Mucosa of rectum (tissue), 2 donors: ENCODE results near the gene ARHGAP23.
A peak's percentile ranks its signal among the peaks of the same experiment; 100 is the strongest.

Experiments
- H3K27ac ChIP-seq, 2 donors: one replicate each; pipeline ENCODE4 v1.7.0; 2013; ENCODE audit warnings: inconsistent platforms in 2 of 2, low read depth in 2 of 2, low read length in 2 of 2
- H3K27me3 ChIP-seq, 2 donors: one replicate each; pipeline ENCODE4 v1.7.0; 2013; ENCODE audit warnings: low read length in 2 of 2; ENCODE audit not compliant: control insufficient read depth in 2 of 2, insufficient read depth in 2 of 2
- H3K36me3 ChIP-seq, 2 donors: one replicate each; pipeline ENCODE4 v1.7.0; 2013; ENCODE audit warnings: low read length in 2 of 2; ENCODE audit not compliant: control insufficient read depth in 2 of 2, insufficient read depth in 2 of 2
- H3K4me1 ChIP-seq, 2 donors: one replicate each; pipeline ENCODE4 v1.7.0; 2013; ENCODE audit warnings: low read length in 2 of 2, mild to moderate bottlenecking in 1 of 2; ENCODE audit not compliant: control insufficient read depth in 2 of 2, insufficient read depth in 2 of 2
- H3K4me3 ChIP-seq, 2 donors: one replicate each; pipeline ENCODE4 v1.7.0; 2013; ENCODE audit warnings: low read length in 2 of 2
- H3K9ac ChIP-seq, 2 donors: one replicate each; pipeline ENCODE4 v1.7.0; 2013; ENCODE audit warnings: low read length in 2 of 2, low read depth in 1 of 2, mild to moderate bottlenecking in 1 of 2
- H3K9me3 ChIP-seq, 2 donors: one replicate each; pipeline ENCODE4 v1.7.0; 2013; ENCODE audit warnings: low read length in 2 of 2; ENCODE audit not compliant: control insufficient read depth in 2 of 2
- donor health status: healthy.
- donor health status: Normal muscosa, but diverticular disease.

The ARHGAP23 gene

DNA sequence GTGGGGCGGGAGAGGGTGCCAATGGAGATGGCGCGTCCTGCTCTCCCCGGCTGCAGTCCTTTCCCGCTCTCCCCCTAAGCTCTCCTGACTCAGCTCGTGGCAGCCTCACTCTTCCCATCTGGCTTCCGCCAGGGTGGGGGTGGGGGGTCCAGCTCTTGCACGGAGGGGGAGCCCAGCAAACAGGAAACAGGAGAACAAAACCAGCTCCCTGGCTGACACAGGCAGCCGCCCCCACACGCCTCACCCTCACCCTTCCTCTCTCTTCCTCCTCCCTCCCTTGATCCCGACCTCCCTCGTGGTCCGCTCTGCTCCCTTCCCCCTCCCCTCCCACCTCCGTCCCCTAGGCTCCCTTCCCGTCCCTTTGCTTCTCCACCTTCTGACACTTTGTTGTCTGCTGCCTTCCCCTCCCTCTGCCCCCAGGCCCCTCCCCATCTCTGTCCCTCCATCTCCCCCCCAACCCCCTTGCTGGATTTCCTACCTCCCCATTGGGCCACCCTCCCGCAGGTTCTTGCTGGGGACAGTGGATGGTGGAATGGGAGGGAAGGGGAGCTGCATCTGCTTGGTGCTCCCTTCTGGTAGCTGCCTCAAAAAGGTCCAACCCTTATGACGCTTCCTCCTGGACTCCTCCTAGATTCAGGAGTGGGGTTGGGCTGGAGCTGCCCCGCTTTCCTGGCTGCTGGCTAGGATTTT lies 23.7 kb downstream of the ARHGAP23 start:
- Histone ChIP-seq H3K9me3 (no peaks in the 10 kb centered on the region), H3K27me3 (peaks cover 9 to 16% of the 10 kb centered on the region in 2 donors), H3K36me3 (no peaks in the 10 kb centered on the region), H3K4me3 (peak overlapping the region in 1 of 2 donors; percentile 20), H3K9ac (no peak overlapping the region), H3K4me1 (peaks cover 0 to 3% of the 10 kb centered on the region in 2 donors), H3K27ac (peak overlapping the region; percentile 26 to 61)

GRCh38 chr17:38452719-38453118 lies 24.5 kb downstream of the ARHGAP23 start:
- peak overlapping the region in 1 of 2 donors; percentile 23 for H3K27ac ChIP-seq

DNA sequence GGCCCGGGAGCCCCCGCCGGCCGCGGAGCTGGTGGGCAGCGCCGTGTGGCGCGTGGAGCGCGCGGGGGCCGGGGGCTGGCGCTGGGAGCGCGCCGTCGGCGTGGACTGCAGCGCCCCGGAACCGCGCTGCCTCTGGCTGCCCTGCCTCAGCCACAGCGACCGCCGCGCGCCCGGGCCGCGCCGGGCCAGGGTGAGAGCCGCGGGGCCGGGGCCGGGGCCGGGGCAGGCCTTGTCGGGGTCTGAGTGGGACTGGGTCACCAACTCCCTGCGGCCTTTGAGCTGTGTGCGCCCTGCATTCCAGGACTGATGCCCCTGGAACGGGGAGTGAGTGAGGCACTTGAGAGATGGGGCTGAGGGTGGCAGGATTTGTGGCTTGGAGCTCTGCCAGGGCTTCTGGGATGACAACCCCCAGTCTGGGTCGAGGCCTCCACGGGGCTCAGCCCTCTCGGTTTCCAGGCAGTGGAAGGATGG lies 25.7 kb downstream of the ARHGAP23 start:
- Histone ChIP-seq H3K27ac (no peak overlapping the region), H3K9me3 (no peaks in the 10 kb centered on the region), H3K9ac (peak overlapping the region in 1 of 2 donors; percentile 34), H3K27me3 (peaks cover 9 to 16% of the 10 kb centered on the region in 2 donors), H3K4me3 (no peak overlapping the region), H3K36me3 (no peaks in the 10 kb centered on the region), H3K4me1 (peaks cover 0 to 3% of the 10 kb centered on the region in 2 donors)

More at GRCh38 chr17:38452719-38453118, 24.5 kb downstream of the ARHGAP23 start:
- peaks cover 0 to 3% of the 10 kb centered on the region in 2 donors for H3K4me1 ChIP-seq
- peaks cover 9 to 16% of the 10 kb centered on the region in 2 donors for H3K27me3 ChIP-seq
- no peak overlapping the region for H3K4me3 ChIP-seq
- no peaks in the 10 kb centered on the region for H3K36me3 ChIP-seq
- H3K9me3 ChIP-seq, result no peaks in the 10 kb centered on the region
- H3K9ac ChIP-seq, result no peak overlapping the region

GRCh38 chr17:38454532-38454931 lies 26.3 kb downstream of the ARHGAP23 start:
- Histone ChIP-seq H3K9me3 (no peaks in the 10 kb centered on the region), H3K27ac (no peak overlapping the region), H3K4me1 (peaks cover 0 to 3% of the 10 kb centered on the region in 2 donors), H3K27me3 (peaks cover 9 to 16% of the 10 kb centered on the region in 2 donors), H3K36me3 (no peaks in the 10 kb centered on the region), H3K9ac (no peak overlapping the region), H3K4me3 (no peak overlapping the region)

DNA sequence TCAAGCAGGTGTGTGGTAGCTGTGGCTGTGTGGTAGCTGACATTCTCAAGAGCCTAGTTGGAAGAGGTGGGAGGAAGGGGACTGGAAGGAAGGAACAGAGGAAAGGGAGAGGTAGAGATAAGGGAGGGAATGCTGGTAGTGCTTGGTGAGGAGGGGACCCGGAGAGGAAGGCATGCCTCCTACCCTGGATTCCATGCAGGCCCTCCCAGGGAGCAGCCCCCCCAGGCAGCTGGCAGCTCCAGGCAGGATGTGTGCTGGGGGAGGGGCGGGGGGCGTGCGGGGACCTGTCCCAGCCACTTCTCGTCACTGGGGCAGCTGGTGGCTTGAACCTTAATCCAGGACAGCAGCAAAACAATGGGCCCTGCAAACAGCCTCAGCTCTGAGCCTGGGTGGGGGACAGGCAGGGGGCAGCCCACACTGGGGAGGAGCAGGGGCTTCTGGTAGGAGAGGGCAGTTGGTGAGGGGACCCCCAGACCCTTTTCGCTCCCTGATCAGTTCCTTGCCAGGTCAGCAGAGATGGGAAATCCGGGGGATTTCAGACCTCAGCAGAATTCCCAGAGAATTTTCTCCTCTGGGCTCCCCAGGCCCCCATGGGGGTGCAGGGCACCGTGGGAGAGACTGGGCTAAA lies 27.1 kb downstream of the ARHGAP23 start:
- Histone ChIP-seq H3K27ac (no peak overlapping the region), H3K4me1 (peaks cover 0 to 3% of the 10 kb centered on the region in 2 donors), H3K9me3 (no peaks in the 10 kb centered on the region), H3K27me3 (peaks cover 9 to 16% of the 10 kb centered on the region in 2 donors), H3K9ac (no peak overlapping the region), H3K36me3 (no peaks in the 10 kb centered on the region), H3K4me3 (no peak overlapping the region)

GRCh38 chr17:38456031-38456815 lies 28.0 kb downstream of the ARHGAP23 start:
- Histone ChIP-seq H3K36me3 (no peaks in the 10 kb centered on the region), H3K27me3 (peaks cover 9 to 16% of the 10 kb centered on the region in 2 donors), H3K9ac (no peak overlapping the region), H3K27ac (no peak overlapping the region), H3K9me3 (no peaks in the 10 kb centered on the region), H3K4me3 (no peak overlapping the region), H3K4me1 (peaks cover 0 to 3% of the 10 kb centered on the region in 2 donors)

- H3K27ac ChIP-seq, result no peak overlapping the region
- H3K36me3 ChIP-seq, result no peaks in the 10 kb centered on the region
- H3K9me3 ChIP-seq, result no peaks in the 10 kb centered on the region
- no peak overlapping the region for H3K4me3 ChIP-seq
- H3K4me1 ChIP-seq, result no peaks in the 10 kb centered on the region
- no peak overlapping the region for H3K9ac ChIP-seq
- H3K27me3 ChIP-seq, result peaks cover 9 to 16% of the 10 kb centered on the region in 2 donors
These were observed 29.5 kb downstream of the ARHGAP23 start for GRCh38 chr17:38457577-38458371.

DNA sequence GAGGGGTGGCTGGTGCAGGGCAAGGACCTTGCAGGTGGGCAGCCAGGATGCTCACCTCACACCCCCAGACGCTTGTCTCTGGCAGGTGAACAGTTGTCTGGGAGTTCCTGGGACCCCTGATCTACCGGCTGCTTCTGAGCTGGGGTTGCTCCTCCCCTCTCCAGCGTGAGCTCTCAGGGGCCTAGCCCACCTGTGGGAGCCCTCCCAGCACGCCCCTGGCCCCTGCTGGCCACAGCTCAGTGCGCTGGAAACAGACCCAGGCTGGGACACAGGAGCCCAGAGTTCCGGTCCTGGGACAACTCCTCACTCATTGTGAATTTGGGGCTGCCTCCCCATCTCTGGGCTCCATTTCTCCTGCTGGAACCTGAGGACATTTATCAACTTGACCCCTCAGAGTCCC lies 30.3 kb downstream of the ARHGAP23 start:
- Histone ChIP-seq H3K9me3 (no peaks in the 10 kb centered on the region), H3K4me3 (no peak overlapping the region), H3K4me1 (no peaks in the 10 kb centered on the region), H3K27me3 (peaks cover 6 to 10% of the 10 kb centered on the region in 2 donors), H3K27ac (no peak overlapping the region), H3K36me3 (no peaks in the 10 kb centered on the region), H3K9ac (no peak overlapping the region)

DNA sequence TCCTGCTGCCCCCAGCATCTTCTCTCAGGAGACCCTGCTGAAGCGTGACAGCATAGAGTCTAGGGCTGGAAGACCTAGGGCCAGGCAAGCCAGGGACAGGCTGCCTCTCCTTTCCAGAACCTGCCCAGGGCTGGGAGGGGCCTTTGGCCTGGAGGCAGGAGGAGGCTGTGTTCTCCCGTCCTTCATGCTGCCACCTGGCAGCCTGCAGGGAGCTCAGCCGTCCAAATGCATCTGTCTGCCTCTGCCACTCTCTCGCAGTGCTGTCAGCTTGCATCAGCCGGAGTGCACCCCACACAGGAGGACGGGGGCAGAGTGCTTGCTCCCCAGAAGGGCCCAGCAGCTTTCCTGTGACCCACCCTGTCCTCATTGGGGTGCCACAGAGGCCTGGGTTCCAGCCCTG lies 31.3 kb downstream of the ARHGAP23 start:
- Histone ChIP-seq H3K27ac (no peak overlapping the region), H3K4me3 (no peak overlapping the region), H3K9ac (no peak overlapping the region), H3K9me3 (no peaks in the 10 kb centered on the region), H3K4me1 (peaks cover 4 to 7% of the 10 kb centered on the region in 2 donors), H3K27me3 (peaks cover 2 to 4% of the 10 kb centered on the region in 2 donors), H3K36me3 (no peaks in the 10 kb centered on the region)
